HepG2 (cell line): ENCODE measurements around the gene PSRC1. TPM values are rescaled to one million over a fixed set of nuclear protein-coding genes. Genes with fewer than 3 reads are reported as not detected.

Experiments used
- CENPBD1 ChIP-seq: sonication (generic); formaldehyde crosslinking; IDR thresholded peaks from 2 replicates; pipeline ENCODE4 v1.8.0; 2022; ENCODE audit warnings: missing genetic modification reagents, low read depth, mild to moderate bottlenecking, borderline replicate concordance
- FOXK2 ChIP-seq: fragments of 450-650 bp; IDR thresholded peaks from 2 replicates; pipeline ENCODE4 v1.6.1; 2016
- HNF4G ChIP-seq, 2 experiments: sonication (generic) in 1 of 2; formaldehyde crosslinking in 1 of 2; IDR thresholded peaks; 2 replicates each; pipeline versions ENCODE4 v1.4.0 to v1.6.1; 2011 to 2020; ENCODE audit warnings: borderline replicate concordance in 2 of 2, low read depth in 2 of 2, mild to moderate bottlenecking in 2 of 2, low read length in 1 of 2, missing genetic modification reagents in 1 of 2, moderate library complexity in 1 of 2
- KMT2A ChIP-seq: sonication (generic); formaldehyde crosslinking; IDR thresholded peaks from 2 replicates; pipeline ENCODE4 v1.4.0; 2020; ENCODE audit warnings: missing genetic modification reagents
- MLXIP ChIP-seq: sonication (generic); formaldehyde crosslinking; IDR thresholded peaks from 2 replicates; pipeline ENCODE4 v1.9.0; 2021; ENCODE audit warnings: missing genetic modification reagents, borderline replicate concordance
- NFRKB ChIP-seq: fragments of 450-650 bp; IDR thresholded peaks from 2 replicates; pipeline ENCODE4 v1.6.1; 2017
- NR2C2 ChIP-seq: sonication (generic); formaldehyde crosslinking; IDR thresholded peaks from 2 replicates; pipeline ENCODE4 v1.4.0; 2020; ENCODE audit warnings: missing genetic modification reagents, mild to moderate bottlenecking, moderate library complexity, borderline replicate concordance
- PHF5A ChIP-seq: IDR thresholded peaks from one replicate; pipeline ENCODE4 v1.6.1; 2018; ENCODE audit warnings: low read depth, missing genetic modification reagents; ENCODE audit not compliant: unreplicated experiment
- POGZ ChIP-seq: sonication (generic); formaldehyde crosslinking; IDR thresholded peaks from 2 replicates; pipeline ENCODE4 v1.4.0; 2020; ENCODE audit warnings: mild to moderate bottlenecking, missing genetic modification reagents
- SATB2 ChIP-seq: sonication (generic); formaldehyde crosslinking; IDR thresholded peaks from 2 replicates; pipeline ENCODE4 v1.5.0; 2020; ENCODE audit warnings: missing genetic modification reagents
- WIZ ChIP-seq: sonication (generic); formaldehyde crosslinking; IDR thresholded peaks from 2 replicates; pipeline ENCODE4 v1.5.1; 2020; ENCODE audit warnings: mild to moderate bottlenecking, missing genetic modification reagents
- ZBTB21 ChIP-seq: sonication (generic); formaldehyde crosslinking; IDR thresholded peaks from 2 replicates; pipeline ENCODE4 v1.4.0; 2020; ENCODE audit warnings: missing genetic modification reagents
- ZFAT ChIP-seq: sonication (generic); formaldehyde crosslinking; conservative IDR thresholded peaks from 2 replicates; pipeline ENCODE4 v1.8.1; 2023; ENCODE audit warnings: missing genetic modification reagents, inconsistent platforms
- ZNF10 ChIP-seq: sonication (generic); formaldehyde crosslinking; IDR thresholded peaks from 2 replicates; pipeline ENCODE4 v1.4.0; 2020; ENCODE audit warnings: mild to moderate bottlenecking, low read depth, missing genetic modification reagents, borderline replicate concordance
- ZNF224 ChIP-seq: sonication (generic); formaldehyde crosslinking; IDR thresholded peaks from 2 replicates; pipeline ENCODE4 v1.5.0; 2020; ENCODE audit warnings: mild to moderate bottlenecking, missing genetic modification reagents
- ZNF317 ChIP-seq: sonication (generic); formaldehyde crosslinking; IDR thresholded peaks from 2 replicates; pipeline ENCODE4 v1.5.0; 2020; ENCODE audit warnings: mild to moderate bottlenecking, missing genetic modification reagents
- ZNF883 ChIP-seq: sonication (generic); formaldehyde crosslinking; IDR thresholded peaks from 2 replicates; pipeline ENCODE4 v1.5.1; 2020; ENCODE audit warnings: mild to moderate bottlenecking, missing genetic modification reagents; ENCODE audit errors: not compliant biosample characterization
- polyA plus RNA-seq, 8 experiments: library from polyadenylated mRNA; depleted of rRNA in 3 of 8; stranded (reverse) in 7 of 8; unstranded in 1 of 8; fragments of >200 nt; fragmentation: Illumina TruSeq in 4 of 8; extraction: Trizol in 4 of 8; gene quantifications; 2 replicates each; pipeline versions ENCODE4 v1.2.1 to v1.2.3, GENCODE V29; 2011 to 2016; ENCODE audit warnings: low read depth in 4 of 8, missing spikeins in 1 of 8, mixed read lengths in 1 of 8; ENCODE audit not compliant: insufficient read depth in 1 of 8
- total RNA-seq, 5 experiments: library from RNA; depleted of rRNA; stranded (reverse); fragments of >200 nt; fragmentation: Illumina TruSeq; extraction: Trizol; gene quantifications; 2 replicates each; pipeline ENCODE4 v1.2.3, GENCODE V29; 2016; ENCODE audit warnings: low read depth in 1 of 5
- TF ChIP-seq, protein P1 (sequence below): IDR thresholded peaks from 2 replicates; pipeline ENCODE4 v1.6.1; 2016; ENCODE audit warnings: missing biosample characterization, missing genetic modification reagents, low read depth
- TF ChIP-seq, protein P2 (sequence below): sonication (generic); formaldehyde crosslinking; IDR thresholded peaks from 2 replicates; pipeline ENCODE4 v1.8.1; 2023; ENCODE audit warnings: mild to moderate bottlenecking, missing genetic modification reagents, borderline replicate concordance

The PSRC1 gene
- total and polyA plus RNA-seq, 2 of the 13 experiments (the other 11 are each of a cell fraction or from before 2014, with no cell fraction given) = 28.6 to 30.3 TPM

- TF ChIP-seq WIZ (CRISPR knock-in tag) (no peak), ZNF317 (0 out of 2 replicates have a peak, but pooled peaks have one; percentile 35), ZNF224 (CRISPR knock-in tag) (peak; percentile 70; the same call in 1 of the 2 replicates), ZNF883 (CRISPR knock-in tag) (no peak), ZBTB21 (CRISPR knock-in tag) (no peak), CENPBD1 (CRISPR knock-in tag) (no peak), POGZ (no peak), ZFAT (CRISPR knock-in tag) (no peak), NFRKB (no peak), PHF5A (no peak), SATB2 (CRISPR knock-in tag) (no peak), KMT2A (CRISPR knock-in tag) (peak; percentile 42; the same call in 1 of the 2 replicates), HNF4G (IDR thresholded peaks at IDR 0.05; ENCODE audit: borderline replicate concordance, low read depth, low read length) (peak; percentile 57), HNF4G (CRISPR knock-in tag; IDR thresholded peaks at IDR 0.05; ENCODE audit: borderline replicate concordance, low read depth) (no peak), ZNF10 (CRISPR knock-in tag) (no peak), MLXIP (CRISPR knock-in tag) (no peak), FOXK2 (peak; percentile 49; the same call in 1 of the 2 replicates), NR2C2 (CRISPR knock-in tag) (no peak)
- TF ChIP-seq, protein P1, sequence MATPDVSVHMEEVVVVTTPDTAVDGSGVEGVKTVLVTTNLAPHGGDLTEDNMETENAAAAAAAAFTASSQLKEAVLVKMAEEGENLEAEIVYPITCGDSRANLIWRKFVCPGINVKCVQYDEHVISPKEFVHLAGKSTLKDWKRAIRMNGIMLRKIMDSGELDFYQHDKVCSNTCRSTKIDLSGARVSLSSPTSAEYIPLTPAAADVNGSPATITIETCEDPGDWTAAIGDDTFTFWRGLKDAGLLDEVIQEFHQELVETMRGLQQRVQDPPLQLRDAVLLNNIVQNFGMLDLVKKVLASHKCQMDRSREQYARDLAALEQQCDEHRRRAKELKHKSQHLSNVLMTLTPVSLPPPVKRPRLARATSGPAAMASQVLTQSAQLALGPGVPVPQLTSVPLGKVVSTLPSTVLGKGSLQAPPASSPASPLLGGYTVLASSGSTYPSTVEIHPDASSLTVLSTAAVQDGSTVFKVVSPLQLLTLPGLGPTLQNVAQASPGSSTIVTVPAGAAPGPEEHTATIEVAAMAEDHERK (CRISPR knock-in tag) = no peak
- TF ChIP-seq, protein P2, sequence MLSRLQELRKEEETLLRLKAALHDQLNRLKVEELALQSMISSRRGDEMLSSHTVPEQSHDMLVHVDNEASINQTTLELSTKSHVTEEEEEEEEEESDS (CRISPR knock-in tag) = no peak
Measured at GRCh38 chr1:109274533-109275476, 8.1 kb downstream of the PSRC1 start (continued).
